HG02623 (cell line): ENCODE results near the gene SPEN.

Experiments used
- ATAC-seq: cut with Tn5 transposase; IDR thresholded peaks from one replicate; pipeline ENCODE4 v1.9.1; 2021; ENCODE audit warnings: moderate library complexity; ENCODE audit not compliant: unreplicated experiment

SPEN gene

GRCh38 chr1:15852036-15852827 lies 4.7 kb downstream of the SPEN start:
- no peak for ATAC-seq

GRCh38 chr1:15852828-15853302 lies 5.4 kb downstream of the SPEN start:
- ATAC-seq: no peak

GRCh38 chr1:15856888-15857287 lies 9.4 kb downstream of the SPEN start:
- ATAC-seq: no peak

GRCh38 chr1:15858069-15858670 lies 10.7 kb downstream of the SPEN start:
- no peak for ATAC-seq

GRCh38 chr1:15858672-15859372 lies 11.3 kb downstream of the SPEN start:
- no peak for ATAC-seq

GRCh38 chr1:15863156-15863901 lies 15.8 kb downstream of the SPEN start:
- ATAC-seq: no peak

- ATAC-seq: no peak
Observed at GRCh38 chr1:15866721-15867201, 19.3 kb downstream of the SPEN start.

- no peak for ATAC-seq
Observed at GRCh38 chr1:15867288-15867687, 19.8 kb downstream of the SPEN start.

- ATAC-seq: no peak
Observed at GRCh38 chr1:15869413-15869812, 21.9 kb downstream of the SPEN start.

- ATAC-seq: no peak
Observed at GRCh38 chr1:15870421-15870820, 22.9 kb downstream of the SPEN start.

- ATAC-seq: no peak
Observed at GRCh38 chr1:15874471-15874870, 27.0 kb downstream of the SPEN start.

- ATAC-seq: no peak
Observed at GRCh38 chr1:15876357-15877055, 29.0 kb downstream of the SPEN start.

GRCh38 chr1:15881961-15882360 lies 34.5 kb downstream of the SPEN start:
- ATAC-seq: no peak

- ATAC-seq: no peak
Observed at GRCh38 chr1:15882665-15883064, 35.2 kb downstream of the SPEN start.

- ATAC-seq: no peak
Observed at GRCh38 chr1:15883326-15883725, 35.8 kb downstream of the SPEN start.

- ATAC-seq: no peak
Observed at GRCh38 chr1:15884477-15884876, 37.0 kb downstream of the SPEN start.

GRCh38 chr1:15885269-15885668 lies 37.8 kb downstream of the SPEN start:
- ATAC-seq: no peak

- no peak for ATAC-seq
Observed at GRCh38 chr1:15885701-15886610, 38.4 kb downstream of the SPEN start.

GRCh38 chr1:15886611-15887167 lies 39.2 kb downstream of the SPEN start:
- no peak for ATAC-seq
